WTC11 (cell line): Measurements from ENCODE around the gene FMN2. TPM values are rescaled to one million over a fixed set of nuclear protein-coding genes. Genes with fewer than 3 reads are reported as not detected.

Source experiments
- ATAC-seq: fragments of 200-7000 bp; cut with Tn5 transposase; 2 replicates; pipeline ENCODE4 v1.10.0; 2021; ENCODE audit warnings: mild to moderate bottlenecking, moderate library complexity
- CTCF ChIA-PET: fragments of 300-600 bp; sonication (Branson Sonifier 250); formaldehyde crosslinking; loops from one replicate; lab custom pipeline; 2021; ENCODE audit warnings: antibody characterized with exemption; lab: Charles Lee
- POLR2A ChIA-PET: fragments of 350-600 bp; sonication (Branson Sonifier 250); formaldehyde crosslinking; loops from one replicate; lab custom pipeline; 2021; ENCODE audit warnings: antibody characterized with exemption; lab: Charles Lee
- DNase-seq: peaks from one replicate; pipeline ENCODE4 v3.0.0; 2021; ENCODE audit warnings: low spot score
- H3K27ac Mint-ChIP-seq: 2 replicates; pipeline ENCODE4 v1.8.0; 2021; ENCODE audit warnings: mixed read lengths
- H3K27me3 Mint-ChIP-seq: 2 replicates; pipeline ENCODE4 v1.8.0; 2021; ENCODE audit warnings: low read depth, mild to moderate bottlenecking, moderate library complexity, mixed read lengths
- H3K36me3 Mint-ChIP-seq: 2 replicates; pipeline ENCODE4 v1.8.0; 2021; ENCODE audit warnings: mixed read lengths
- H3K4me1 Mint-ChIP-seq: 2 replicates; pipeline ENCODE4 v1.8.0; 2022; ENCODE audit warnings: mixed read lengths
- H3K4me3 Mint-ChIP-seq: 2 replicates; pipeline ENCODE4 v1.8.0; 2021; ENCODE audit warnings: mild to moderate bottlenecking, moderate library complexity, mixed read lengths
- H3K9me3 Mint-ChIP-seq: 2 replicates; pipeline ENCODE4 v1.8.0; 2021; ENCODE audit warnings: mixed read lengths
- CTCF ChIP-seq: fragments of 200-600 bp; IDR thresholded peaks from 2 replicates; pipeline ENCODE4 v1.8.0; 2022; ENCODE audit warnings: antibody characterized with exemption
- E2F1 ChIP-seq: sonication (generic); formaldehyde crosslinking; IDR thresholded peaks from 2 replicates; pipeline ENCODE4 v1.8.0; 2022; ENCODE audit warnings: mild to moderate bottlenecking, missing genetic modification reagents
- ESRRA ChIP-seq: sonication (generic); formaldehyde crosslinking; IDR thresholded peaks from 2 replicates; pipeline ENCODE4 v1.8.1; 2022; ENCODE audit warnings: mild to moderate bottlenecking, missing genetic modification reagents, borderline replicate concordance
- FOXP1 ChIP-seq: sonication (generic); formaldehyde crosslinking; IDR thresholded peaks from 2 replicates; pipeline ENCODE4 v1.8.0; 2022; ENCODE audit warnings: missing genetic modification reagents, mild to moderate bottlenecking, moderate library complexity, borderline replicate concordance
- GABPB1 ChIP-seq: sonication (generic); formaldehyde crosslinking; IDR thresholded peaks from 2 replicates; pipeline ENCODE4 v1.8.1; 2023; ENCODE audit warnings: mild to moderate bottlenecking, missing genetic modification reagents
- GTF2I ChIP-seq: fragments of 250-450 bp; sonication (Bioruptor Pico); conservative IDR thresholded peaks from 2 replicates; pipeline ENCODE4 v1.4.0; 2021; ENCODE audit warnings: mild to moderate bottlenecking
- HMGXB4 ChIP-seq: sonication (generic); formaldehyde crosslinking; IDR thresholded peaks from 2 replicates; pipeline ENCODE4 v1.8.1; 2023; ENCODE audit warnings: mild to moderate bottlenecking, moderate library complexity, missing genetic modification reagents
- MXD4 ChIP-seq: fragments of 250-450 bp; sonication (Bioruptor Pico); IDR thresholded peaks from 2 replicates; pipeline ENCODE4 v1.8.0; 2021; ENCODE audit warnings: mild to moderate bottlenecking, moderate library complexity, borderline replicate concordance
- NFE2L1 ChIP-seq: sonication (generic); formaldehyde crosslinking; IDR thresholded peaks from 2 replicates; pipeline ENCODE4 v1.8.1; 2023; ENCODE audit warnings: missing genetic modification reagents
- PRRX2 ChIP-seq: fragments of 250-450 bp; sonication (Bioruptor Pico); IDR thresholded peaks from 2 replicates; pipeline ENCODE4 v1.8.0; 2021; ENCODE audit warnings: mild to moderate bottlenecking
- SP1 ChIP-seq: sonication (generic); formaldehyde crosslinking; conservative IDR thresholded peaks from 2 replicates; pipeline ENCODE4 v1.8.1; 2022; ENCODE audit warnings: missing genetic modification reagents
- USF1 ChIP-seq: sonication (generic); formaldehyde crosslinking; IDR thresholded peaks from 2 replicates; pipeline ENCODE4 v1.8.0; 2022; ENCODE audit warnings: mild to moderate bottlenecking, missing genetic modification reagents
- ZBTB21 ChIP-seq: sonication (generic); formaldehyde crosslinking; IDR thresholded peaks from 2 replicates; pipeline ENCODE4 v1.8.1; 2023; ENCODE audit warnings: mild to moderate bottlenecking, missing genetic modification reagents, borderline replicate concordance
- ZBTB43 ChIP-seq: sonication (generic); formaldehyde crosslinking; IDR thresholded peaks from 2 replicates; pipeline ENCODE4 v1.8.1; 2023; ENCODE audit warnings: mild to moderate bottlenecking, missing genetic modification reagents
- ZNF138 ChIP-seq: sonication (generic); formaldehyde crosslinking; conservative IDR thresholded peaks from 2 replicates; pipeline ENCODE4 v1.8.1; 2022; ENCODE audit warnings: mild to moderate bottlenecking, moderate library complexity, missing genetic modification reagents
- ZNF219 ChIP-seq: sonication (generic); formaldehyde crosslinking; IDR thresholded peaks from 2 replicates; pipeline ENCODE4 v1.8.0; 2023; ENCODE audit warnings: missing genetic modification reagents, mild to moderate bottlenecking, borderline replicate concordance
- ZNF317 ChIP-seq: sonication (generic); formaldehyde crosslinking; IDR thresholded peaks from 2 replicates; pipeline ENCODE4 v1.8.1; 2023; ENCODE audit warnings: low read depth, mild to moderate bottlenecking, moderate library complexity, missing genetic modification reagents, borderline replicate concordance
- ZNF512 ChIP-seq: sonication (generic); formaldehyde crosslinking; IDR thresholded peaks from 2 replicates; pipeline ENCODE4 v1.8.1; 2022; ENCODE audit warnings: missing genetic modification reagents, borderline replicate concordance
- total RNA-seq: library from RNA; stranded (reverse); gene quantifications from 3 replicates; pipeline ENCODE4 v1.2.3, GENCODE V29; 2021

FMN2 gene
- total RNA-seq, 1 experiment from 2014 or later = 1.8 TPM

GRCh38 chr1:240466509-240466908 is 374.8 kb downstream of the FMN2 start (continued):
- no peak for TF ChIP-seq PRRX2 (CRISPR knock-in tag)

- H3K27ac Mint-ChIP-seq = no peak overlapping the region
- POLR2A ChIA-PET = no interaction called here
- DNase-seq (no peak), ATAC-seq (no peak)
- H3K27me3 Mint-ChIP-seq = no peaks in the 10 kb centered on the region
- no peak overlapping the region for H3K4me3 Mint-ChIP-seq
- no peaks in the 10 kb centered on the region for H3K36me3 Mint-ChIP-seq
- CTCF ChIA-PET = no interaction called here
- TF ChIP-seq SP1 = no peak
- TF ChIP-seq E2F1 (CRISPR knock-in tag) = no peak
- TF ChIP-seq ZNF317 (CRISPR knock-in tag) = no peak
- no peak for TF ChIP-seq ZNF138 (CRISPR knock-in tag)
- TF ChIP-seq GTF2I = no peak
- no peak for TF ChIP-seq ZBTB21
- TF ChIP-seq ZNF219 (CRISPR knock-in tag) = no peak
- no peak for TF ChIP-seq FOXP1 (CRISPR knock-in tag)
- no peak for TF ChIP-seq ZNF512 (CRISPR knock-in tag)
- no peak for TF ChIP-seq USF1 (CRISPR knock-in tag)
- TF ChIP-seq CTCF = no peak
- no peak for TF ChIP-seq GABPB1 (CRISPR knock-in tag)
- TF ChIP-seq ESRRA = no peak
- TF ChIP-seq NFE2L1 = no peak
- no peak for TF ChIP-seq ZBTB43
- TF ChIP-seq HMGXB4 (CRISPR knock-in tag) = no peak
- no peak for TF ChIP-seq MXD4 (CRISPR knock-in tag)
- TF ChIP-seq, all 79 proteins: peak for 0
- peaks cover 18% of the 10 kb centered on the region for H3K4me1 Mint-ChIP-seq
- H3K9me3 Mint-ChIP-seq = no peaks in the 10 kb centered on the region
Measured at GRCh38 chr1:240467895-240468294, 376.2 kb downstream of the FMN2 start.
